ENCODE data around the gene OTOS.
A peak's percentile ranks its signal among the peaks of the same experiment; 100 is the strongest.

Gene OTOS

DNA sequence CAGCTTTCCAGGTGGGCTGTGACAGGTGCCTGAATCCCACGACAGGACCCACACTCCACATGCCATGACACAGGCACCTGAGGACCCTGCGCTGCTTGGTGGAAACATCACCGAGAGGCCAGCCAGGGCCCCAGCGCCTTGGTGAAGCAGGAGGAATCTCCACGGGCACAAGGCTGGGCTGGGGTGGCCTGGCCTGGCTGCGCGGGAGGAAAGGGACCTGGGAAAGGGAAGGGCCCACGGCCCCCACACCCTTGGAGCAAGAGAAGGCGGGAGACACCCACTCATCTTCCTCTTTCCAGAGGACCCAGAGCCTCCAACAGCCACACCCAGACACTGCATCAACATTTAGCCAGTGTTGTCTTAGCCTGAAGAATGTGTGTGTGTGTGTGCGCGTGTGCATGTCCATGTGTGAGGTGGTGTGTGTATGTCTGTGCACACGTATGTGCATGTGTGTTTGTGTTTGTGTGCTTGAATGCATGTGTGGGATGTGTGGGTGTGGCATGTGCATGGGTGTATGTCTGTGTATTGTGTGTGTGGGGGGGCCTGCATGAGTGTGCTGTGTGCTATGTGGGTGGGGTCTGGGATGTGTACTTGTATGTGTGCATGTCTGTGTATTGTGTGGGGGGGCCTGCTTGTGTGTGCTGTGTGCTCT, 6.3 kb upstream of the OTOS start:
- no peak overlapping the region for H3K27ac ChIP-seq (replicated peaks; ENCODE audit: low read length)
- peaks cover 0 to 15% (median 3%) of the 10 kb centered on the region in 3 experiments for H3K27me3 ChIP-seq (ENCODE audit: control insufficient read depth in 3 of 3, insufficient read depth in 3 of 3, low read depth in 1 of 3, low read length in 3 of 3)
- H3K4me2 ChIP-seq (ENCODE audit: insufficient read depth, low read length, poor library complexity, severe bottlenecking), result no peak overlapping the region
- DNase-seq (ENCODE audit: low spot score), result no peak
- H2BK120ac ChIP-seq (ENCODE audit: low read depth, low read length), result no peak overlapping the region
- peaks cover 2% of the 10 kb centered on the region for H3K79me1 ChIP-seq (ENCODE audit: low read depth, low read length)
- H3K9me3 ChIP-seq (replicated peaks in 1 of 2; ENCODE audit: control insufficient read depth in 2 of 2, insufficient read depth in 1 of 2, low read depth in 1 of 2, low read length in 2 of 2), result no peaks in the 10 kb centered on the region
- H2BK5ac ChIP-seq (ENCODE audit: low read length), result no peak overlapping the region
- H4K8ac ChIP-seq (ENCODE audit: low read depth, low read length), result peak overlapping the region; percentile 52
- H3K18ac ChIP-seq (ENCODE audit: low read length), result peak overlapping the region; percentile 44
- H2BK15ac ChIP-seq (ENCODE audit: low read length), result no peak overlapping the region
- H4K91ac ChIP-seq (ENCODE audit: low read depth, low read length, poor library complexity), result no peak overlapping the region
- peak overlapping the region; percentile 47 for H2AK5ac ChIP-seq (ENCODE audit: low read depth, low read length)
- H3K4ac ChIP-seq (ENCODE audit: low read length), result no peak overlapping the region
- H3K14ac ChIP-seq (ENCODE audit: low read length), result no peak overlapping the region
- H2BK12ac ChIP-seq (ENCODE audit: low read length), result no peak overlapping the region
- WGBS, 2 donors (ENCODE audit: extremely low coverage in 2 of 2, insufficient read length in 2 of 2, insufficient replicate concordance in 1 of 2), result no CpG with 5 or more reads among the region's 12 CpGs
- peaks cover 0 to 3% of the 10 kb centered on the region in 2 donors for H3K36me3 ChIP-seq (replicated peaks in 1 of 2; ENCODE audit: control insufficient read depth in 2 of 2, insufficient read depth in 2 of 2, low read length in 2 of 2)
- no peak overlapping the region for H2AFZ ChIP-seq (ENCODE audit: low read length)
- H3K9ac ChIP-seq (ENCODE audit: low read depth, low read length, poor library complexity), result no peak overlapping the region
- peaks cover 0 to 2% of the 10 kb centered on the region in 2 donors for H3K4me1 ChIP-seq (ENCODE audit: control insufficient read depth in 2 of 2, insufficient read depth in 1 of 2, low read depth in 1 of 2, low read length in 2 of 2)
- peak overlapping the region in 1 of 2 donors; percentile 59 for H3K4me3 ChIP-seq (ENCODE audit: low read length in 2 of 2)
- H3K23ac ChIP-seq (ENCODE audit: low read depth, low read length, poor library complexity), result no peak overlapping the region

DNA sequence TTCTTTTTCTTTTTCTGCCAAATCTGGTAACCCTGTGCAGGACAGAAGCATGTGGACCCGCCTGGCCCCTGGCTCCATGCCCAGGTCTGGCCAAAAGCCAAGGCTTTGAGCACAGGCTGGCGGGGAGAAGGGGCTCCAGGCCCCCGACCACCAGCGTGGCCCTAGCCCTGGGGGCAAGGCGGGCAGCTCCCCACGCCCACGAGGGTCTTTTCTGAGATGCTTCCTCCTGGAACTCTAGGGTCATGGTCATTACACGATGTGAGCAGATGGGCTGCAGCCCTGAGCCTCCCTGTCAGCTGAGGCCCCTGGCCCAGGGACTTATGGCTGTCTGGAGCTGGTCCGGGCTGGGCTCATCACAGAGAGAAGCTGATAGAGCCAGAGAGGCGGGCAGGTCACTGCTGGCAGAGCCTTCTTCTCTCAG, 5.7 kb upstream of the OTOS start:
- Histone ChIP-seq H3K14ac (ENCODE audit: low read length) (no peak overlapping the region), H2AFZ (ENCODE audit: low read length) (no peak overlapping the region), H3K18ac (ENCODE audit: low read length) (peak overlapping the region; percentile 2), H3K4me2 (ENCODE audit: insufficient read depth, low read length, poor library complexity, severe bottlenecking) (no peak overlapping the region), H3K79me1 (ENCODE audit: low read depth, low read length) (peaks cover 2% of the 10 kb centered on the region), H3K27me3 (ENCODE audit: control insufficient read depth in 3 of 3, insufficient read depth in 3 of 3, low read depth in 1 of 3, low read length in 3 of 3) (peaks cover 0 to 17% (median 3%) of the 10 kb centered on the region in 3 experiments), H3K27ac (replicated peaks; ENCODE audit: low read length) (no peak overlapping the region), H2BK12ac (ENCODE audit: low read length) (no peak overlapping the region), H3K23ac (ENCODE audit: low read depth, low read length, poor library complexity) (no peak overlapping the region), H2BK15ac (ENCODE audit: low read length) (no peak overlapping the region), H4K8ac (ENCODE audit: low read depth, low read length) (no peak overlapping the region), H2AK5ac (ENCODE audit: low read depth, low read length) (no peak overlapping the region), H3K4me3 (ENCODE audit: low read length in 2 of 2) (no peak overlapping the region), H2BK120ac (ENCODE audit: low read depth, low read length) (no peak overlapping the region), H3K36me3 (replicated peaks in 1 of 2; ENCODE audit: control insufficient read depth in 2 of 2, insufficient read depth in 2 of 2, low read length in 2 of 2) (peaks cover 0 to 3% of the 10 kb centered on the region in 2 donors), H3K9ac (ENCODE audit: low read depth, low read length, poor library complexity) (no peak overlapping the region), H2BK5ac (ENCODE audit: low read length) (no peak overlapping the region), H4K91ac (ENCODE audit: low read depth, low read length, poor library complexity) (no peak overlapping the region), H3K4me1 (ENCODE audit: control insufficient read depth in 2 of 2, insufficient read depth in 1 of 2, low read depth in 1 of 2, low read length in 2 of 2) (peaks cover 0 to 2% of the 10 kb centered on the region in 2 donors), H3K9me3 (replicated peaks in 1 of 2; ENCODE audit: control insufficient read depth in 2 of 2, insufficient read depth in 1 of 2, low read depth in 1 of 2, low read length in 2 of 2) (no peaks in the 10 kb centered on the region), H3K4ac (ENCODE audit: low read length) (no peak overlapping the region)
- no CpG with 5 or more reads among the region's 10 CpGs for WGBS, 2 donors (ENCODE audit: extremely low coverage in 2 of 2, insufficient read length in 2 of 2, insufficient replicate concordance in 1 of 2)
- DNase-seq (ENCODE audit: low spot score), result no peak

DNA sequence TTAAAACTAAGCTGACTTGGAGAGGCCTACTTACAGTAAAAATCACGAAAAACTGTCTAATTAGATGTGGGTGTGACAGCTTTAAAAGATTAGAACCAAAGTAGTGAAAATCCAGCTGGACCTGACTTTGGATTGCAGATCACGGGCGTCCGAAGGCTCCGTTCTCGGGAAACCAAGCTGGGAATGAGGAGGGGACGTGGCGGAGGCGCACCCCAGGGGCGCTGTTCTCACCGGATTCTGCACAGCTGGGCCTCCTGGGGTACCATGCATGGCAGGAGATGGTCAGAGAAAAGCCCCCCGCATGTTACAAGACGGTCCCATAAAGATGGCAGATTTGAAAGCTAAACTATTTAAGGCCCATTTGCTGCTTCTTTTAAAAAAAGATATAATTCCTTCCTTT, 5.0 kb upstream of the OTOS start:
- WGBS, 2 donors (ENCODE audit: extremely low coverage in 2 of 2, insufficient read length in 2 of 2, insufficient replicate concordance in 1 of 2), result no CpG with 5 or more reads among the region's 13 CpGs
- H2AK5ac ChIP-seq (ENCODE audit: low read depth, low read length), result no peak overlapping the region
- H3K27ac ChIP-seq (replicated peaks; ENCODE audit: low read length), result no peak overlapping the region

DNA sequence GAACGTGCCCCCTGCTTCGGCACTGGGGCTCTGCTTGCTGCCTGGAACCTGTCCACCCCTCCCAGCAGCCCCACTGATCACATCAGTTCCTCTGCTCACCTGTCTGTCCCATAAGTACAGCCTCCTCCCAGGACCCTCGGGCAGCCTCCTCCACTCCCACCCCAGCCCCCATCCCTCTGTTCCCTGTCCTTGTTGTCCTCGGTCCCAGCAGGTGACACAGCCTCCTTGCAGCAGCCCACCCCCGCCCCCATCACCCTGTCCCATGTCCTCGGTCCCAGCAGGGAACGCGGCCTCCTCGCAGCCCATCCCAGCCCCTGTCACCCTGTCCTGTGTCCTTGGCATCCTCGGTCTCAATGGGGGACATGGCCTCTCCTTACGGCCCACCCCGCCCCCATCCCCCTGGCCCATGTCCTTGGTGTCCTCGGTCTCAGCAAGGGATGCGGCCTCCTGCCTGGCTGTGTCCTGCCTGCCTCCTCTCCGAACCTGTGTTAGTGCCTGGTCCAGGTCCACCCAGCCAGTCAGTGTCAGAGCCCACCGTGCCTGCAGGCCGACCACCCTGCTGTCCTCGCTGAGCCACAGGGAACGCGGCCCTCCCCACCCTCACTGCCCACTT, 4.3 kb upstream of the OTOS start:
- no CpG with 5 or more reads among the region's 20 CpGs for WGBS, 2 donors (ENCODE audit: extremely low coverage in 2 of 2, insufficient read length in 2 of 2, insufficient replicate concordance in 1 of 2)
- Histone ChIP-seq H3K4me2 (ENCODE audit: insufficient read depth, low read length, poor library complexity, severe bottlenecking) (no peak overlapping the region), H3K27me3 (ENCODE audit: control insufficient read depth in 3 of 3, insufficient read depth in 3 of 3, low read depth in 1 of 3, low read length in 3 of 3) (peaks cover 0 to 23% (median 3%) of the 10 kb centered on the region in 3 experiments)

More for the DNA sequence above, 5.0 kb upstream of the OTOS start:
- no peak overlapping the region for H2AFZ ChIP-seq (ENCODE audit: low read length)
- H4K8ac ChIP-seq (ENCODE audit: low read depth, low read length), result no peak overlapping the region
- no peak for DNase-seq (ENCODE audit: low spot score)
- peaks cover 0 to 3% of the 10 kb centered on the region in 2 donors for H3K4me1 ChIP-seq (ENCODE audit: control insufficient read depth in 2 of 2, insufficient read depth in 1 of 2, low read depth in 1 of 2, low read length in 2 of 2)
- H3K79me1 ChIP-seq (ENCODE audit: low read depth, low read length), result peaks cover 2% of the 10 kb centered on the region
- no peak overlapping the region for H2BK120ac ChIP-seq (ENCODE audit: low read depth, low read length)
- H3K9me3 ChIP-seq (replicated peaks in 1 of 2; ENCODE audit: control insufficient read depth in 2 of 2, insufficient read depth in 1 of 2, low read depth in 1 of 2, low read length in 2 of 2), result no peaks in the 10 kb centered on the region
- H3K4me2 ChIP-seq (ENCODE audit: insufficient read depth, low read length, poor library complexity, severe bottlenecking), result no peak overlapping the region
- no peak overlapping the region for H2BK15ac ChIP-seq (ENCODE audit: low read length)
- H3K4ac ChIP-seq (ENCODE audit: low read length), result no peak overlapping the region
- no peak overlapping the region for H3K9ac ChIP-seq (ENCODE audit: low read depth, low read length, poor library complexity)
- H3K14ac ChIP-seq (ENCODE audit: low read length), result no peak overlapping the region
- H4K91ac ChIP-seq (ENCODE audit: low read depth, low read length, poor library complexity), result no peak overlapping the region
- H3K27me3 ChIP-seq (ENCODE audit: control insufficient read depth in 3 of 3, insufficient read depth in 3 of 3, low read depth in 1 of 3, low read length in 3 of 3), result peaks cover 0 to 23% (median 3%) of the 10 kb centered on the region in 3 experiments
- no peak overlapping the region for H2BK5ac ChIP-seq (ENCODE audit: low read length)
- H3K23ac ChIP-seq (ENCODE audit: low read depth, low read length, poor library complexity), result no peak overlapping the region
- H2BK12ac ChIP-seq (ENCODE audit: low read length), result no peak overlapping the region
- H3K18ac ChIP-seq (ENCODE audit: low read length), result no peak overlapping the region
- H3K36me3 ChIP-seq (replicated peaks in 1 of 2; ENCODE audit: control insufficient read depth in 2 of 2, insufficient read depth in 2 of 2, low read length in 2 of 2), result peaks cover 0 to 3% of the 10 kb centered on the region in 2 donors
- no peak overlapping the region for H3K4me3 ChIP-seq (ENCODE audit: low read length in 2 of 2)

More for the DNA sequence above, 4.3 kb upstream of the OTOS start:
- H3K27ac ChIP-seq (replicated peaks; ENCODE audit: low read length), result no peak overlapping the region
- peak overlapping the region; percentile 90 for H2AFZ ChIP-seq (ENCODE audit: low read length)
- H3K4me1 ChIP-seq (ENCODE audit: control insufficient read depth in 2 of 2, insufficient read depth in 1 of 2, low read depth in 1 of 2, low read length in 2 of 2), result peaks cover 5 to 8% of the 10 kb centered on the region in 2 donors
- H2BK5ac ChIP-seq (ENCODE audit: low read length), result no peak overlapping the region
- H4K91ac ChIP-seq (ENCODE audit: low read depth, low read length, poor library complexity), result peak overlapping the region; percentile 75
- no peaks in the 10 kb centered on the region for H3K9me3 ChIP-seq (replicated peaks in 1 of 2; ENCODE audit: control insufficient read depth in 2 of 2, insufficient read depth in 1 of 2, low read depth in 1 of 2, low read length in 2 of 2)
- no peak overlapping the region for H2BK120ac ChIP-seq (ENCODE audit: low read depth, low read length)
- no peak overlapping the region for H3K4me3 ChIP-seq (ENCODE audit: low read length in 2 of 2)
- H3K36me3 ChIP-seq (replicated peaks in 1 of 2; ENCODE audit: control insufficient read depth in 2 of 2, insufficient read depth in 2 of 2, low read length in 2 of 2), result peaks cover 0 to 3% of the 10 kb centered on the region in 2 donors
- no peak for DNase-seq (ENCODE audit: low spot score)
- no peak overlapping the region for H2BK12ac ChIP-seq (ENCODE audit: low read length)
- peak overlapping the region; percentile 91 for H2AK5ac ChIP-seq (ENCODE audit: low read depth, low read length)
- H3K79me1 ChIP-seq (ENCODE audit: low read depth, low read length), result peaks cover 2% of the 10 kb centered on the region
- peak overlapping the region; percentile 24 for H3K4ac ChIP-seq (ENCODE audit: low read length)
- peak overlapping the region; percentile 86 for H4K8ac ChIP-seq (ENCODE audit: low read depth, low read length)
- peak overlapping the region; percentile 76 for H3K23ac ChIP-seq (ENCODE audit: low read depth, low read length, poor library complexity)
- peak overlapping the region; percentile 9 for H3K18ac ChIP-seq (ENCODE audit: low read length)
- no peak overlapping the region for H3K14ac ChIP-seq (ENCODE audit: low read length)
- H3K9ac ChIP-seq (ENCODE audit: low read depth, low read length, poor library complexity), result peak overlapping the region; percentile 14
- peak overlapping the region; percentile 60 for H2BK15ac ChIP-seq (ENCODE audit: low read length)

All from neuronal stem cell (in vitro differentiated cells).